GM18873 (cell line): ENCODE measurements around the gene SORL1.

Source experiments
- ATAC-seq: cut with Tn5 transposase; IDR thresholded peaks from one replicate; pipeline ENCODE4 v1.9.1; 2021; ENCODE audit warnings: mild to moderate bottlenecking, moderate library complexity, moderate number of reproducible peaks; ENCODE audit not compliant: unreplicated experiment, low FRiP score

The SORL1 gene

DNA sequence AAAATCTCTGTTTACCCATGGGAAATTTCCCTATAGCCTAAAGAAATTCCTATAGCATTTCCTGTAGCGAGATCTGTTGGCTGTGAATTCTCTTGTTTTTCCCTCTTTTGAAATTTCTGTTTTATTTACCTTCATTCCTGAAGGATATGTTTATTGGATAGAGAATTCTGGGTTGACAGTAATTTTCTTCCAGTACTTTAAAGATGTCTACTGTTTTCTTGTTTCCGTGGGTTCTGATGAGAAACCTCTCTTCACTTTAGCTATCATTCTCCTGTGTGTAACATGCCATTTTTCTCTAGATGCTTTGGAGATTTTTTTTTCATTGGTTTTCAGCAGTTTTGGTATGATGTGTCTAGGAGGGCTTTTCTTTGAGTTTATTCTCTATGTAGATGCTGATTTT is 78.1 kb downstream of the SORL1 start:
- no peak for ATAC-seq

DNA sequence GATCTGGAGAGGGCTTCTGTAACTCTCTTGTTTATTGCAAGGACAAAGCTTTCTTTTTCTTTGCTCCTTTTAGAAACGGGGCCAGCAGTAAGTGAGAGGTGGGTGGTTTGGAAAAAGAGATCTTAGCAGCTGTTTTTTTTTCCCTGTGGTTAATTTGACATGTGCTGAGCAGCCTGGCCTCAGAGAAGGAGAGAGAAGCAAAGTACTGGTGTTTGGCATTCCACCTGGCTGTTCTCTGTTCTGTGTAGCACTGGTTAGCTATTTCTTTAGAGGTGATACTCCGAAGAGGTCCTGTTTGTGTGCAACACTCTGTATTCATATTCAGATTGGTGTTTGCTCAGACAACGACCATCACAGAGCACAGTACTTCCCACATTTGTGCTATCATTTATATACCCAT is 81.5 kb downstream of the SORL1 start:
- no peak for ATAC-seq

DNA sequence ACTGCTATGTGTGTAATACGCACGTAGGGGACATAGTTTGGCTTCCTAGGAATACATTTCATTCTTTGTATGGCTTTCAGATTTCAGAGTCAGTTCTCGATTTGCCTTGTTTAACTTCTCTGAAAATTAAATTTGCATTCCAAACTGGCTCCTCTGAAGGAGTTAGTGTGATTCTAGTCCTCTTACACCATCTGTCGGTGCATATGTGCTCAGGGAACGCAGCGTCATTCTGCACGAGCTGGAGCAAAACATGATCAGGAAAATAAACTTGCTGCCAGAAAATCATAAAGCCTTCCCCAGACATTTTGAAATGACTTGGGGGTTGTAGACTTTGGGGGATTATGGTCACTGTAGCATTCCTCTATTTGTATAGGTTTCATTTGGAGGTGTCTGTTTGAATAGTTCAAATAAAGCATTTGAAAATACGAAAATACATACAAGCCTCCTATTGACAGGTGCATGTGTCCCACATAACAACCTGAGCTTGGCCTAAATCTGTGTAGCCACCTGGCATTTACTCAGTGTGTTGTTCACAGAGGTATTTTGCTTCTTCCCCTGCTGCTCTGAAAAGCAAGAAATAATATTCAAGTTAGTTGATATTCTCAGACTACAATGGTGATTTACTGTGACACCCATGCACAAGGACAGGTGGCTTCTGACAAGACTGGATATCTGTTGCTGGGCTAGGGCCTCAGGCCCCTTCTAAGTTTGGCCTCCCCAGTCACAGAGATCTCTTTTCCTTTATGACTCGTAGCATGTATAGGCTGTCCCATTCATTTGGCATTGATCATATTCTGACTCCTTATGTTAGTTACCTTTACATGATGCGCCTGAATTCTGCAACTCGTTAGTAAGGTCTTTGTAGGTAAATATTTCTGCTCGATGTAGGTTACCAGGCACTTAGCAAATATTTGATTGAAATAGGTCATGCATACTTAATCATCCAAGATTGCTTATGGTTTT is 82.3 kb downstream of the SORL1 start:
- ATAC-seq: no peak

DNA sequence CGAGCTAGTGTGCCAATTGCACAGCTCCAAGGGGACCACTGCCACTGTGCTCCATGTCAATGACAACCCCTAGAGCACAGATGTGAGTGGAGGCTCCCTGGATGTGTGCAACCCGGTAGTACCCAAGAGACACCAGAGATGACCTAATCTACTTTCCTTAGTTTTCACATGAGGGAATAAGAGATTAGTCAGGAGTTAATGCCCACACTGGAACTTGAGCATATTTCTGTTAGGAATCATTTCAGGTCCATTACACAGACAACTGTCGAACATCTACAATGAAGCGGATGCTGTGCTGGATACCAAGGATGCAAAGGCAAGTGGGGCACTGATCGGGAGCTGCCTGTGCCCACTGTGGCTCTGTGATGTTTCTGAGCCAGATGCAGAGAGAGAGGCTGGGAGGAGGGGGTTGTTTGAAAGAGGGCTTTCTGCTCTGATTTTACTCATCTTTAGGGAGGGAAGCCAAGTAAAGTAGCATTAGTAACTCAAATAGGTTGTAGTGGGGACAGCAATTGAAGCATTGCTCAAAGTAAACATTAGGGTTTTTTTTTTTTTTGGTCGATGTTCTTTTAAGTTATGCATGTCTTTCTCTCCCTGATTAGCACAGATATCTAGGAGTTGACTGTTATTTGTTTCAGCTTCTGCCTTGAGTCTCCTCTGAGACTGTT is 83.1 kb downstream of the SORL1 start:
- no peak for ATAC-seq

DNA sequence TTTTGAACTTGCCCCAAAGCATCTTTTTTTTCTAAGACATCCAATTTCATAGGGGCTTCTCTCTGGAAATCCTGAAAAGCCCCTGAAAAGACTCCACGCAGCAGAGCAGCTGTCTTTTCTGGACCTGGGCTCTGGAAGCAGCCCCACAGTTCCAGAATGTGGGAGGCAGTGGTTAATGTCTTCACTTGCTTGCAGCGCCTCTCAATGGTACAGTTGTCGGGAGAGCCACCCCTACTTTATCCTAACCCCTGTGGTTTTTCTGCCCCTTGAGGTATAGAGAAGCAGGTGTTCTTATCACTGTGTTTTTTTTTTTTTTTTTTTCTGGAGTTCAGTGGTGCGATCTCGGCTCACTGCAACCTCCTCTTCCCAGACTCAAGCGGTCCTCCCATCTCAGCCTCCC is 84.0 kb downstream of the SORL1 start:
- no peak for ATAC-seq

DNA sequence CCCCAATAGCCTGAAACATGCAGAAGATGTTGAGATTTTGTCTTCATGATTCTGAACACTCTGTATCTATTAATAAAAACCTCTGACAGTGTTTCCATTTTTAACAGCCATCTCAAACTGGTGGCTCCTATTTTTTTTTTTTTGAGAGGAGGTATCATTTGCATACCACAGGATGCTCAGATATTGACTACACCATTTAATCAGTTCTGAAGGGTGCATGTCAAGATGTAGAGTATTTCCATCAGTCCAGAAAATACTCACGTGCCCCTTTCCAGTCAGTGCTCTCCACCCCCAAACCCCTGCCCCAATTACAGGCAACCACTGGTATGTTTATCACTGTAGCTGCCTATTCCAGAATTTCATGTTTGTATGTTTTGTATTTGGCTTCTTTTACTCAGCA is 85.9 kb downstream of the SORL1 start:
- no peak for ATAC-seq

DNA sequence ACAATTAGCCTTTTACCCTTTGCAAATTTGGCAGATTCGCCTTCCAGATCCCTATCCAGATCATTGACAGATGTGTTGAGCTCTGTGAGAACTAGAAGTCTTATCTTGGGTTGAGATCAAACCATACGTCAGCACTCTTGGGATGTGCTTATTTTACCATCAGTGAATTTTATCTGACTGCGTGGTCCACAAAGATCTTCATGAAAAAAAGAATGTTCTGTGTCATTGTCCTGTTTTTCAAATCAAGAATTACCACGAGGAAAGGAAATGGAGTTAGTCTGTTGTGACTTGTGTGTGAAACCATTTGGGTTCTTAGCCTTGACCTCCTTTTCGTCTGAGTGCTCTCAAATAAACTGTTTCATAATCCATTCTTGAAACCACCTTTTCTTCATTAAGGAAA is 86.9 kb downstream of the SORL1 start:
- ATAC-seq: no peak

DNA sequence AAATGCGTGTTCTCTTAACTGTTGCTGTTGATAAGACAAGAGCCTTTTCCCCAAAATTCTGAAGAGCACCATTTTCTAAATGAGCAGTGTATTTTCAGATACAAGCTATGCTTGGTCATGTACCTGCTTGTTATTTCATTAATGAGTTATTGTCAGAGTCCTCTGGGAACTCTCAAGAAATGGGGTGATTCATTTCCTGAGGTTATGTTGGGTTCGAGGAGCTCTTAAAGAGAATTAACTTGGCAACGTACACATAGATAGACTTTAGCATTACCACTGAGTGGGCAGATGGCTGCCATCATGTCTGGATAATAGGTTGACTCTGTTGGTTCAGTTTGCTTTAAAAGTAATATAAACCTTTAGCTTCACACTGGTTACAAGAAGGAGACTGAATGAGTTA is 88.5 kb downstream of the SORL1 start:
- no peak for ATAC-seq

DNA sequence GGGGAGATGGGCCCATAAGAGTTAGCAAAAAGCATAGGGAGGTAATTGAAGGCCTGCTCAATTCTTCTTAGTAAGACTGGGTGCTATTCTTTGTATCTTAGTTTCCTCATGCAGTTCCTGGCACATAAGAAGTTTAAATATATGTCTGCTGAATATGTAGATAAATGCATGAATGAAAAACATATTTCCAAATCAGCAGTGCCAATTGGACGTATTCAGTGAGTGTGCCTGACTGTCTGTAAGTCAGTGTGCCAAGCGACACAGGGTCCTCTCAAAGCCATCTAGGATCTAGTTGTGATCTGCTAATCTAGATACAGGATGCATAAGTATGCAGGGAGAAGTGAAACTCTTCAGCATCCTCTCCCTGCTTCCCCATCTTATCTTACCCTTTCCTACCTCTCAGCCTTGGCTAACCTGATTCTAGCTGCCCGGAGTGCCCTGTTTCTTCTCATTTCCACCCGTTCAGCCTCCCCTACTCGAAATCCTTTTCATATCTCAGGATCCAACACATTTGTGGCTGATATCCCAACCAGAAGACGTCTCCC is 91.8 kb downstream of the SORL1 start:
- no peak for ATAC-seq

DNA sequence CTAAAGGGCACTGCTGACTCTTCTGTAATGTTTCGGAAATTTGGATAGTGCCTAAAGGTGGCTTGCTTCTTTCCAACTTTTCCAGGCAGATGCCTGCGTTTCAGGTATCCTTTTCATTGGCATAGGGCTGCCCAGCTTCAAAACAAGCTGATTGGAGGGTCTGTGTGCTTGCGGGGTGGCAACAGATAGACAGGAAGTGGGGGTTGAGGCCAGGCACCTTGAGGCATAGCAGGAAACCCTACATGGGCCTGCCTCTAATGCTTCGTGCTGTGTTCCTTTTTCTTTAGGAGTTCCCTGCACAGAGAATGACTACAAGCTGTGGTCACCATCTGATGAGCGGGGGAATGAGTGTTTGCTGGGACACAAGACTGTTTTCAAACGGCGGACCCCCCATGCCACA is 92.8 kb downstream of the SORL1 start:
- no peak for ATAC-seq

DNA sequence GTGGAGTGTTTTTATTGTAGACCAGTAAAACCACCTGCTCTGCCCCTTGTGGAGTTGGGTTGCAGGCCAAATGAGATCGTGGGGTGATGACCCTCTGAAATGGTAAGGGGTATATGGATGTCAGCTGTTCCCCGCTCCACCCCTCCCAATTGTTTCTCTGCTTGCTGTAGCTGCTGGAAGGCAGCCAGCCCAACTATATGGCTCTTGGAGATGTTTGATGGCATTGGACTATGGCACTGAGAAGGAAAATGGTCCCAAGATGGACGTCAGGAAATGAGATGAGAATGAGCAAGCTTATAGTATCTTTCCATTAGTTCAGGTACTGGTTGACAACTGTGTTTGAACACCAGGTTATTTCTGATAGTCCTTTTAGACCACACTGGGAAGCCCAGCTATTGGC is 95.5 kb downstream of the SORL1 start:
- ATAC-seq: no peak

DNA sequence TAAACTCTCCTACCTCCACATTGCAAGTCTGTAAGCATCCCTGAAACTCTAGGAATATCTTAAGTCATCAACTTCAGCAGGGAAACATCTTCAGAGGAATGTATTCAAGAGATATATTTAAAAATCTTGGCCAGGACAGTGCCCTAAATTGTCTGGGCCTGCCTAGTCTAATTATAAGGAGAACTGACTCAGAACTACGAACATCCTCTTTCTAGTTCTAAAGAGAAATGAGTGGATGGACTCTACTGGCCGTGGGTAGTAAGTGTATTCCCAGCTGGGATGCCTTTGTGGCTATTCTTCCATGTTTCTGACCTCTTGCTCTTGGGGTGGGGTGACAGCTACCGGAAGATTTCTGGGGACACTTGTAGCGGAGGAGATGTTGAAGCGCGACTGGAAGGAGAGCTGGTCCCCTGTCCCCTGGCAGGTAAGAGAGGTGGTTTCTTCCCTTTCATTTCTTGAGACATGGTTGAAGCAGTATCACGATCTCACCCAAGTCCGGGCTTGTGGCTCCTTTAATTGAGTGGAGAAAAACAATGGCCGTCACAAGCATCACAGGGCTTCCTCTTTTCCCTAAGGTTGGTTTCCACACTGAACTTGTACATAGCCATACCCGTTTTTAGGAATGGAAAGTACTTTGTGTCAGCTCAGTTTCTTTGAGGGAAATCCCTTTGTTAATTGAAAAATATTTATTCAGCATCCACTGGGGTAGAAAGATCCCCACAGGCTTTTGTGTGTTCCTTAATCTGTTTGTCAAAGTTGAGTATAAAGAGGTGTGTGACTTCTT is 98.3 kb downstream of the SORL1 start:
- no peak for ATAC-seq

DNA sequence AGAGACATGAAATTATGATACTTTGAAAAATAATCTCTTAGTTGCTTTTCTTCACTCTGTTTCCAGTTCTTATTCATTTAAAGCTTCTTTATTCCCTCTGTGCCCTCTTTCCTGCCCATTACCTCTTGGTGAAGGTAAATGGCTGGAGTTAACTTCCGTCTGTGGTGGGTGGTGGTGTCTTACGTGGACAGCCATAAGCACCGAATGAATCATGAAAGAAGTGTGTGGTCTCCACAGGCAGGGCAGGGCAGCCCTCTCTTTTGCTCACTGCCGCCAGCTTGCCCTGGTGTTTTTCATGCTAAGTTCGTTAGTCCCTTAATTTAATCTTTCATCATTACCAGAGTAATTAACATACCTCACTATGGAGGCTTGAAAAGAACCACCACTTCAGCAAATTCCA is 99.3 kb downstream of the SORL1 start:
- ATAC-seq: no peak

DNA sequence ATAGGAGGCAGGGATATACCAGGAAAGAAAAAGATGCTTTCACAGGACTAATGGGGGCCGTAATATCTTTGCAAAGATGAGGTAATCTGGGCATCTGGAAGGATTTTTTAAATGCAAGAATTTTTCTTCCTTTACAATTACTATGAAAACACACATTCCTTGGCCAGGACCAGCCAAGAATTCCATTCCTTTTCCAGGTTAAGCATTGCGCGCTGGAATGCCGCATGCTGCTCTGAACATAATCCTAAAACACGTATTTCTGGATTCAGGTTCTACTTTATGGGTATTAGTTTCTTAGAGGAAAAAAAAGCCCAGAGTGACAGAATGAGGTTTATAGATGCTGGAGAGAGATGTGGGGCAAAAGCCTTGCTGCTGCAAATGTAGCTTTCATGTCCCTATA is 100.0 kb downstream of the SORL1 start:
- ATAC-seq: no peak

DNA sequence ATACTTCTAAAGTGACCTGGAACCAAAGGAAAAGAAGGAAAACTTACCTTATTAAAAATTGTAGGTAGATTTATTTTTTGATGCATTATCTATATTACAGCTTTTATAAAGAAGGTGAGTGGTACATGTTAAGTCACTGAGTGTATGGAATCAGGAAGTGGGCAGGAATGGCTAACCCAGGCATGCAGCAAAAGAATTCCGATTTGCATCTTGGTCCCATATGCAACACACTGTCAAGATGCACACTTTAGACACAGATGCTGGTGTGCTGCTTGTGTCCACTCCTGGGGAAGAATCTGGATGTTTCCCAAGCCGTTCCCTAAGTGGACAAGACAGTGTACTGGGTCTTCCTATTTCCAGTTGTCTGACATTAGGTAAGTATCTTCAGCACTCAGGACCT is 100.5 kb downstream of the SORL1 start:
- no peak for ATAC-seq

DNA sequence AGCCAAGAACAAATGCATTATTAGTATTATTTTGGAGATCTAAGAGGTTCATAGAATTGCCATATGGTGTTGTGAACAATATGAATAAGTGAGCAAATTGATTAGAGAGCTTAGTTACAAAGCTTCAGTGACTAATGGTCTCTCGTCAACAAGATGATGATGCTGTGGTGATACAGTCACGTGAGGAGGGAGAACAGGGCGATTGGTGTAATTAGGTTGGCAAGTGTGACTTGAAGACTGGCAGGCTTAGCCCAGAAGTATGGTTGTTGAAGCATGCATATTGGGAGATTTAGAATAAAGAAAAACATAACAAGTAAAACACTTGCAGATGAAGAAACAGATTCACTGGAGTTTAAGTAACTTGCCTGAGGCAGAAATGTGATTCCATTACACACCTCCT is 101.3 kb downstream of the SORL1 start:
- ATAC-seq: no peak

DNA sequence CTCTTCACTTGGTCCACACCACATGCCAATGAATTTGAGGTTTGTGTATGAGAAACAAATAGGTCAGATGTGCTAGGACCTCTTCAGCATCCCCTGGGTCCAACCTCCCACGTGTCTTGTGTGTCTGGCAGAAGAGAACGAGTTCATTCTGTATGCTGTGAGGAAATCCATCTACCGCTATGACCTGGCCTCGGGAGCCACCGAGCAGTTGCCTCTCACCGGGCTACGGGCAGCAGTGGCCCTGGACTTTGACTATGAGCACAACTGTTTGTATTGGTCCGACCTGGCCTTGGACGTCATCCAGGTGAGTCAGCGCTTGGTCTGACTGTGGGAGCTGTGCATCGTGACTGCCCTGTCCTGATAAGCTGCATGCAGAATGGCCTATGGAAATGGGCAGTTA is 101.7 kb downstream of the SORL1 start:
- no peak for ATAC-seq

DNA sequence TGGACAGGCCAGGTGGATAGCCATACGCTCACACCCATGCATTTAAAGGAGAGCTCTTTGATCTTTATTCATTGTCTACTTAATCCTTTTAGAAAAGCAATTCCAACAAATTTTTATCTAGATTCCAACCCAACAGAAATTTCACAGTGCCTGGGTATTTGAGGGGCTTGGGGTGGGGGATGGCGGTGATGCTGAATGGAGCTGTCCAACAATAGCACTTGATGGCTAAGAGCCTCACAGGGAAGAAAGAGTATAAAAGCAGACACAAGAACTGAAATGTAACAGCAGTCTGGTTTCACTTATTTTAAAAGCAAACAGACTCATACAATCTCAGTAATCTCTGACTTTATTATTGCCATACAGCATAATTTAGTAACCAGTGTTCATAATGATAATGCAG is 102.4 kb downstream of the SORL1 start:
- ATAC-seq: no peak

DNA sequence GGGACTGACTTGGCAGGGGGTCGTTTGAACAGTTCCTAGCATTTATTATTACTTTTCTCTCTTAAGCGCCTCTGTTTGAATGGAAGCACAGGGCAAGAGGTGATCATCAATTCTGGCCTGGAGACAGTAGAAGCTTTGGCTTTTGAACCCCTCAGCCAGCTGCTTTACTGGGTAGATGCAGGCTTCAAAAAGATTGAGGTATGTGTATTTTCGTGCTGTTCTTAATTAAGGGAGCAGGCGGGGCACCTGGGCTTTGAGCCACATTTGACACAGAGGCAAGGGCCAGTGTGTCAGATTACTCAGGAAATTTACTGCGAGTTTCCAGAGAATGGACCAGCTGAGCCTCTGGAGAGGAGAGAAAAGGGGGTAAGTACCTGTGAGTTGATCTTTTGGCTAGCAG is 103.0 kb downstream of the SORL1 start:
- no peak for ATAC-seq

DNA sequence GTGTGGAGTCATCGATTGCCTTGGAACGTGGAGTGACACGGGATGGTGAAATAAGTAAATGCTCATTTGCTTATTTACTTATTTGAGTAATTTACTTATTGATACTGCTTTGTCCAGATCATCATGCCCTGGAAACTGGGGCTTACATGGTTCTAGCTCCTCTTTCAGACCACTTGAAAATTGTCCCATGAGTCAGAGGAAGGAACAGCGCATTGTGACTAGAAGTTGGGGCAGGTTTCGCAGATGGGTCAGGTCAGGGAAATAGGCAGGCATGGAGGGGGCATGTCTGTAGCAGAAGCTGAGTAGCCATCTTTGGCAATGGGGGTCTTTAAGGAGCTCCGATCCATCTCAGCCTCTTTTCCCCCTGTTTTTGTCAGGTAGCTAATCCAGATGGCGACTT is 104.8 kb downstream of the SORL1 start:
- no peak for ATAC-seq

DNA sequence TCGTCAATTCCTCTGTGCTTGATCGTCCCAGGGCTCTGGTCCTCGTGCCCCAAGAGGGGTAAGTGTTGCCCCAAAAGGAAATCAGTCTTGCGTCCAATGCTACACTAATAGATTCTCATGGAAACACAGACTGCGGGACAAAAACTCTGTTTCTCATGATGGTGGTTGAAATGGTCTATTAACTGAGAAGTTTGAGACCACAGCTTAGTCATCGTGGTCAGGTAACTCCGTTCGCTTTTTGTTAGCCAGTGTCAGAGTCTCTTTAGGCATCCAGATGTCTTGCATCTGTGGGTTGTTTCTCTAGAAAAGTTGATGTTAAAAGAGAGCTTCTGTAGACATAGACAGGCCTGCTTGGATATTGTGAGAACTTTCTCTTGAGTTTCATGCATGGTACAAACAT is 105.2 kb downstream of the SORL1 start:
- peak; percentile 71 for ATAC-seq
